ENCODE results near the gene RHBDL2.

The RHBDL2 gene

DNA sequence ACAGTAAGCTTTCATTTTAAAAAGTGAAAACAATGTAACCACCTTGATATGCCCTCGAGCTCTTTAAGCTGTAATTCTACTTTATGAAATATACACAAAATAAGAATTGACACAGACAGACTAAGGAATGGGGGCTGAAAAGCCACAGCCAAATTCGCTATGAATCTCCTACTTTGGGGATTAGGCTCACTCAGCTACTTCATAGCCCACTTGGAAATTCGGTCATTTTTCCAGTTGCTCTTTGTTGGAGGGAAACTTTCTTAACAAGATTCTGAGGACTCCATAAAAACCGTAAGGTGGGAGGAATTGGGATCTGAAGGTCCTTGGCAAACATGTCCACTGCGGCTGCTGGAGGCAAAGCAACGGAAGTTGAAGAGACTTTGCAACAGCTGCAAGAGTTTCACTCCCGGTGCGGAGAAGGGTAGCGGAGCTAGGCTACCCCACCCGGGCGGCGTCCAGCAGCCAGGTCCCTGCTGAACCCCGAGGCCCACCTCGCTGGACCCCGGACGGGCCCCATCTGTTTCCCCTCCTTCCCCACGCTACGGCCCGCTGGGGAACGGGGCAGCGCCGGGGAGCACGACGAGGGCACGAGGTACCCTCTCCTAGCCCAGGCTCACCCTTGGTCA lies 69.1 kb downstream of the RHBDL2 start:
- TF ChIP-seq, protein P1, sequence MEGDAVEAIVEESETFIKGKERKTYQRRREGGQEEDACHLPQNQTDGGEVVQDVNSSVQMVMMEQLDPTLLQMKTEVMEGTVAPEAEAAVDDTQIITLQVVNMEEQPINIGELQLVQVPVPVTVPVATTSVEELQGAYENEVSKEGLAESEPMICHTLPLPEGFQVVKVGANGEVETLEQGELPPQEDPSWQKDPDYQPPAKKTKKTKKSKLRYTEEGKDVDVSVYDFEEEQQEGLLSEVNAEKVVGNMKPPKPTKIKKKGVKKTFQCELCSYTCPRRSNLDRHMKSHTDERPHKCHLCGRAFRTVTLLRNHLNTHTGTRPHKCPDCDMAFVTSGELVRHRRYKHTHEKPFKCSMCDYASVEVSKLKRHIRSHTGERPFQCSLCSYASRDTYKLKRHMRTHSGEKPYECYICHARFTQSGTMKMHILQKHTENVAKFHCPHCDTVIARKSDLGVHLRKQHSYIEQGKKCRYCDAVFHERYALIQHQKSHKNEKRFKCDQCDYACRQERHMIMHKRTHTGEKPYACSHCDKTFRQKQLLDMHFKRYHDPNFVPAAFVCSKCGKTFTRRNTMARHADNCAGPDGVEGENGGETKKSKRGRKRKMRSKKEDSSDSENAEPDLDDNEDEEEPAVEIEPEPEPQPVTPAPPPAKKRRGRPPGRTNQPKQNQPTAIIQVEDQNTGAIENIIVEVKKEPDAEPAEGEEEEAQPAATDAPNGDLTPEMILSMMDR (conservative IDR thresholded peaks at IDR 0.05) = no peak
- H3K27ac ChIP-seq = peak overlapping the region; percentile 79; the same call in 1 of the 2 replicates

DNA sequence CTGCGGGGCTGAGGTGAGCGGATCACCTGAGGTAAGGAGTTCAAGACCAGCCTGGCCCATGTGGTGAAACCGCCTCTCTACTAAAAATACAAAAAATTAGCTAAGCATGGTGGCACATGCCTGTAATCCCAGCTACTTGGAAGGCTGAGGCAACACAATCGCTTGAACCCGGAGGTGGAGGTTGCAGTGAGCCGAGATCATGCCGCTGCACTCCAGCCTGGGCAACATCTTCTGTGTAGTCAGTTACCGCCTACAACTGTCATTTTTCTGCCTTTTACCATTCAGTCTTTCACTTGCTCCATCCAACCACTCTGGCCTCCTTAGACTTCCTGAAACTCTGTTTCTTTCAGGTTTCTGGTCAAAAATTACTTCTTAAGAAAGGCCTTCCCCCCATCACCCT lies 70.6 kb downstream of the RHBDL2 start:
- TF ChIP-seq, protein P1 (conservative IDR thresholded peaks at IDR 0.05) = no peak
- H3K27ac ChIP-seq = no peak overlapping the region

DNA sequence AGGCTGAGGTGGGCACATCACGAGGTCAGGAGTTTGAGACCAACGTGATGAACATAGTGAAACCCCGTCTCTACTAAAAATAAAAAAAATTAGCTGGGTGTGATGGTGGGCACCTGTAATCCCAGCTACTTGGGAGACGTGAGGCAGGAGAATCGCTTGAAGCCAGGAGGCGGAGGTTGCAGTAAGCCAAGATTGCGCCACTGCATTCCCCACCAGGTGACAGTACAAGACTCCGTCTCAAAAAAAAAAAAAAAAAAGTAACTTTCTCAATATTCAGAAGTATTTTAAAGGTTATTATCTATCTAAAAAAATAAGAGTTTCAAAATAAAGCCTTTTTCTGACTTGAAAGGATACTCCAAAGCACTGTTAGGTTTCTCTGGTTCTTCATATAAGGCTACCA lies 74.4 kb downstream of the RHBDL2 start:
- no peak overlapping the region for H3K27ac ChIP-seq
- TF ChIP-seq, protein P1 (conservative IDR thresholded peaks at IDR 0.05) = no peak

DNA sequence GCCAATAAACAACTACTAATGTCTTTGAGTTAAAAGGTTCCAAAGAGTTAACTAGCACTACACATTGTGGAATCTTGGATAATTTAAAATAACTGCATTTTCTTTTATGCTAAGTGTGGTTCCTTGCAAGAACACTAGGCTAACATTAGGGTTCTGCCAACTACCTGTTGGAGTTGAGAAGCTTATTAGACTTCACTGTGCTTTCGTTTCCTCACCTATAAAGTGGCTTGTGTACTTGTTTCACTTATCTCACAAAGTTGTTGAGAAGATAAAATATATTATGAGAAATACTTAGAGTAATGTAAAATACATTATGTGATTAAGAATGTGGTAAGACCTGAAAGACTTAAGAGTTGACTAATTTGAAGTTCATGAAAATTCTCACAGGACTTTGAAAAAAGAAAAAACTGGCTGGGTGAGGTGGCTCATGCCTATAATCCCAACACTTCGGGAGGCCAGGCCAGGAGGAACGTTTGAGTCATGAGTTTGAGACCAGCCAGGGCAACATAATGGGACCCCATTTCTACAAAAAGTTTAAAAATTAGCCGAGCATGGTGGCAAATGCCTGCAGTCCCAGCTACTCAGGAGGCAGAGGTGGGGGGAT lies 76.4 kb downstream of the RHBDL2 start:
- no peak overlapping the region for H3K27ac ChIP-seq
- TF ChIP-seq, protein P1 (conservative IDR thresholded peaks at IDR 0.05) = no peak

DNA sequence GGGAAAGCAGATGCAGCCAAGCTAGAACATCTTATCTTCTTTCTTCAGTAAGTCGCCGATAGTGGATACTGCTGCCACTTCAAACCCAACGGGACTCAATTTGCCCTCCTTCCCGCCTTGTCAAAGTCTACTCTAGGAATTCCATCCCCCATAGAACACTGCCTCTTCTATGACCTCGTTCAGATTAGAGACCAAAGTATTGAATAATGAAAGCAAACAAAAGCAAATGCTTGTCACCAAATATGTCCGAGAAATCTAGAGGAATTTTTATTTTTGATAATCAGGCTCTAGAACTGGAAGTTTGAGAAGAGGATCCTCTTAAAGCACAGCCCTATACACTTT lies 81.2 kb downstream of the RHBDL2 start:
- peak overlapping the region; percentile 84 for H3K27ac ChIP-seq
- TF ChIP-seq, protein P1 (conservative IDR thresholded peaks at IDR 0.05) = no peak

DNA sequence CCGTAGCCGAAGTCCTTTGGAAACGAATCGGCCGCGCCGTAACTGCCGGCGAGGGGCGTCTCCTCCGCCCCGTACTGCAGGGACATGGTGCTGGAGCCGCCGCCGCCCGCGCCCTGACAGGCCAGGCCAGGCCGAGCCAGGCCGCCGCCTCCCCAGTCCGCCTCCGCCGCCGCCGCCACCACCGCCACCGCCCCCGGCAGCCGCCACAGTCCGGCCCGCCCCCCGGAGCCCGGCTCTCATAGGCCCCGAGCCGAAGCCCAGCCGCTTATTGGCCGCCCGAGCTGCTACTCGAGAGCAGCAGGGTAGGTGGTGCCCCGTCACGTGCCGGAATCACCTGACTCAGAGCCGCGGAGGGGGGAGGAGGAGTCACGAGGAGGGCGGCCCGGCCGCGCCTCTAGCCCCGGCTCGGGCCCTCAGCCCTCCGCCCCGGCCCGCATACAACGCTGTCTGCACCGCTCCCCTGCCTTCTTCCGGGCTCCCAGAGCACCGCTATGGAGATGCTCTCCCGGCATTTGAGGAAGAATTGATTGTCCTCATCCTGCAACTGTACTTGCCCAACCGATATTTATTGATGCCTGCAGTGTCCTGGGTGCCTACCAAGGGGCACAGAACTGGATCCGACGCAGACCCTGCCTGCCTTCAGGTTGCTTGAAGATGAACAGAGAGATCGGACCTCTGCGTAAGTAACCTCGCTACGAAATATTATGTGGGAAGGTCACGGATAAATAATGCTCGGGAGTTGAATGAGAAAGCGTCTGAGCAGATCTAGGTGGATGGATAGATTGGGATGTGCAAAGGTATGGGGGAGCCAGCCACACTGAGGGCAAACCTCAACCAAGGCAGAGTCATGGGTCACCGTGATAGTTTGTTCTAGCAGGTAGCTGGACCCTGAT lies 81.8 kb downstream of the RHBDL2 start, which contains the start of gene RRAGC:
Gene RRAGC (minus strand): TSS at position 212 of the 893 bp plus-strand sequence. CDS start 126 bp downstream, at position 86.
- TF ChIP-seq, protein P1 (conservative IDR thresholded peaks at IDR 0.05) = no peak
- H3K27ac ChIP-seq = peak within 1 kb of the TSS; percentile 84
